HepG2 (cell line): ENCODE results near the gene IL6R. TPM values are rescaled to one million over a fixed set of nuclear protein-coding genes. Genes with fewer than 3 reads are reported as not detected.
A peak's percentile ranks its signal among the peaks of the same experiment; 100 is the strongest.

Experiments
- CREM ChIP-seq, 2 experiments: sonication (generic) in 1 of 2; formaldehyde crosslinking in 1 of 2; IDR thresholded peaks; 2 replicates each; pipeline versions ENCODE4 v1.4.0 to v1.6.1; 2016 to 2020; ENCODE audit warnings: antibody characterized with exemption in 1 of 2, mild to moderate bottlenecking in 1 of 2, missing genetic modification reagents in 1 of 2
- ELF3 ChIP-seq: IDR thresholded peaks from 2 replicates; pipeline ENCODE4 v1.6.1; 2016; ENCODE audit warnings: missing genetic modification reagents, missing compliant biosample characterization
- FOXA1 ChIP-seq, 2 experiments: fragments of 450-650 bp in 1 of 2; sonication (generic) in 1 of 2; formaldehyde crosslinking in 1 of 2; IDR thresholded peaks; 2 replicates each; pipeline versions ENCODE4 v1.4.0 to v1.6.1; 2016 to 2020; ENCODE audit warnings: missing genetic modification reagents in 1 of 2
- GPBP1L1 ChIP-seq: sonication (generic); formaldehyde crosslinking; IDR thresholded peaks from 2 replicates; pipeline ENCODE4 v1.5.0; 2020; ENCODE audit warnings: mild to moderate bottlenecking, missing genetic modification reagents
- KAT8 ChIP-seq: IDR thresholded peaks from 2 replicates; pipeline ENCODE4 v1.6.1; 2016; ENCODE audit warnings: missing genetic modification reagents, missing compliant biosample characterization
- KIAA2018 ChIP-seq: sonication (generic); formaldehyde crosslinking; IDR thresholded peaks from 2 replicates; pipeline ENCODE4 v1.5.0; 2020; ENCODE audit warnings: mild to moderate bottlenecking, missing genetic modification reagents, borderline replicate concordance
- MIER3 ChIP-seq: IDR thresholded peaks from 2 replicates; pipeline ENCODE4 v1.6.1; 2016; ENCODE audit warnings: missing compliant biosample characterization, borderline replicate concordance
- PITX1 ChIP-seq: sonication (generic); formaldehyde crosslinking; IDR thresholded peaks from 2 replicates; pipeline ENCODE4 v1.5.1; 2020; ENCODE audit warnings: mild to moderate bottlenecking, missing genetic modification reagents
- SMARCC2 ChIP-seq: fragments of 450-650 bp; IDR thresholded peaks from 2 replicates; pipeline ENCODE4 v1.6.1; 2017; ENCODE audit warnings: antibody characterized with exemption, mild to moderate bottlenecking
- SOX5 ChIP-seq: IDR thresholded peaks from 2 replicates; pipeline ENCODE4 v1.6.1; 2016; ENCODE audit warnings: borderline replicate concordance
- STAG1 ChIP-seq: sonication (generic); formaldehyde crosslinking; IDR thresholded peaks from 2 replicates; pipeline ENCODE4 v1.4.0; 2020; ENCODE audit warnings: missing genetic modification reagents
- ZNF205 ChIP-seq: IDR thresholded peaks from 2 replicates; pipeline ENCODE4 v1.6.1; 2018; ENCODE audit warnings: missing biosample characterization, missing genetic modification reagents
- ZNF331 ChIP-seq: sonication (generic); formaldehyde crosslinking; IDR thresholded peaks from 2 replicates; pipeline ENCODE4 v1.4.0; 2020; ENCODE audit warnings: missing genetic modification reagents
- ZNF607 ChIP-seq: sonication (generic); formaldehyde crosslinking; IDR thresholded peaks from 2 replicates; pipeline ENCODE4 v1.5.1; 2020; ENCODE audit warnings: missing genetic modification reagents, mild to moderate bottlenecking, borderline replicate concordance
- ZNF792 ChIP-seq: IDR thresholded peaks from 2 replicates; pipeline ENCODE4 v1.6.1; 2016
- polyA plus RNA-seq, 8 experiments: library from polyadenylated mRNA; depleted of rRNA in 3 of 8; stranded (reverse) in 7 of 8; unstranded in 1 of 8; fragments of >200 nt; fragmentation: Illumina TruSeq in 4 of 8; extraction: Trizol in 4 of 8; gene quantifications; 2 replicates each; pipeline versions ENCODE4 v1.2.1 to v1.2.3, GENCODE V29; 2011 to 2016; ENCODE audit warnings: low read depth in 4 of 8, missing spikeins in 1 of 8, mixed read lengths in 1 of 8; ENCODE audit not compliant: insufficient read depth in 1 of 8
- total RNA-seq, 5 experiments: library from RNA; depleted of rRNA; stranded (reverse); fragments of >200 nt; fragmentation: Illumina TruSeq; extraction: Trizol; gene quantifications; 2 replicates each; pipeline ENCODE4 v1.2.3, GENCODE V29; 2016; ENCODE audit warnings: low read depth in 1 of 5
- TF ChIP-seq, protein P1 (sequence below): sonication (generic); formaldehyde crosslinking; IDR thresholded peaks from 2 replicates; pipeline ENCODE4 v1.4.0; 2020; ENCODE audit warnings: low read depth, missing genetic modification reagents

Gene IL6R
- total and polyA plus RNA-seq, 2 of the 13 experiments (the other 11 are each of a cell fraction or from before 2014, with no cell fraction given), result 5.0 to 24.5 TPM

DNA sequence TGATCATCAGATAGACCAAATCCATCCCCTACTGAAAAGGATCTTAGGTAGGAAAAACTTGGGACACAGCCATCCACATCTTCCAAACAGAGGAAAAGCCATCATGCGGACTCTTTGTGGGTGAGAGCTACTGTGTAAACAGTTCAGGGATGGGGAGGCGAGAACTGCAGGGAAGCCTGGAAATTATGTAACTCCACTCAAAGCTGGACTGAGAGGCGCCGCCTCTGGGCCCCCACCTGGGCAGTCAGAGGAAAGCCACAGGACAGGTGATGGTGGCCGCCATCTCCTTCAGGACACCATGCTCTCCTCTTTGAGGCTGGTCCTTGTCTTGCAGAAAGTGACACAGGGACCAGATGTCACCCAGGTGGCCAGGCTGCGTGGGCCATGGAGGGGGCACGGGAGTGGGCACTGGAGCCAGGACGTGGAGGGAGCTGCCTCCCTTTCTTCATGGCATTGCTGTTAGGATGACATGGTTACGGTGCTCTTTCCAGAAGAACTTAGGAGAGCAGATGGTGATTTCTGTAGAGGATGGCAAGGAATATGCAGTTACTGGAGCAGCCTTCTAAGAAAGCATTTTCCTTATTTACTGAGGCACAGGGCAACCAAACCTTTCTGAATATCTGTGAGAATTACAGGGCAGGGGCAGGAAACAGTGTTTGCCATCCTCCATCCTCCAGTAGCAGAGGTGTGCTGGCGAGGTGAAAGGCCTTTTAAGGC lies 64.9 kb downstream of the IL6R start (continued):
- TF ChIP-seq GPBP1L1 (no peak), ZNF792 (CRISPR knock-in tag) (0 out of 2 replicates have a peak, but pooled peaks have one; percentile 60), KIAA2018 (CRISPR knock-in tag) (no peak), ZNF205 (CRISPR knock-in tag) (0 out of 2 replicates have a peak, but pooled peaks have one; percentile 23), SOX5 (CRISPR knock-in tag) (peak; percentile 51; the same call in 1 of the 2 replicates), STAG1 (CRISPR knock-in tag) (peak; percentile 41), ELF3 (CRISPR knock-in tag) (peak; percentile 28; the same call in 1 of the 2 replicates), PITX1 (CRISPR knock-in tag) (no peak), MIER3 (CRISPR knock-in tag) (peak; percentile 58; the same call in 1 of the 2 replicates), ZNF331 (CRISPR knock-in tag) (0 out of 2 replicates have a peak, but pooled peaks have one; percentile 30), CREM (IDR thresholded peaks at IDR 0.05) (no peak), CREM (CRISPR knock-in tag; IDR thresholded peaks at IDR 0.05) (no peak), SMARCC2 (no peak), KAT8 (peak; percentile 49; the same call in 1 of the 2 replicates), ZNF607 (0 out of 2 replicates have a peak, but pooled peaks have one; percentile 33), FOXA1 (IDR thresholded peaks at IDR 0.05) (no peak), FOXA1 (CRISPR knock-in tag; IDR thresholded peaks at IDR 0.05) (peak; percentile 46; the same call in 1 of the 2 replicates)
- TF ChIP-seq, protein P1, sequence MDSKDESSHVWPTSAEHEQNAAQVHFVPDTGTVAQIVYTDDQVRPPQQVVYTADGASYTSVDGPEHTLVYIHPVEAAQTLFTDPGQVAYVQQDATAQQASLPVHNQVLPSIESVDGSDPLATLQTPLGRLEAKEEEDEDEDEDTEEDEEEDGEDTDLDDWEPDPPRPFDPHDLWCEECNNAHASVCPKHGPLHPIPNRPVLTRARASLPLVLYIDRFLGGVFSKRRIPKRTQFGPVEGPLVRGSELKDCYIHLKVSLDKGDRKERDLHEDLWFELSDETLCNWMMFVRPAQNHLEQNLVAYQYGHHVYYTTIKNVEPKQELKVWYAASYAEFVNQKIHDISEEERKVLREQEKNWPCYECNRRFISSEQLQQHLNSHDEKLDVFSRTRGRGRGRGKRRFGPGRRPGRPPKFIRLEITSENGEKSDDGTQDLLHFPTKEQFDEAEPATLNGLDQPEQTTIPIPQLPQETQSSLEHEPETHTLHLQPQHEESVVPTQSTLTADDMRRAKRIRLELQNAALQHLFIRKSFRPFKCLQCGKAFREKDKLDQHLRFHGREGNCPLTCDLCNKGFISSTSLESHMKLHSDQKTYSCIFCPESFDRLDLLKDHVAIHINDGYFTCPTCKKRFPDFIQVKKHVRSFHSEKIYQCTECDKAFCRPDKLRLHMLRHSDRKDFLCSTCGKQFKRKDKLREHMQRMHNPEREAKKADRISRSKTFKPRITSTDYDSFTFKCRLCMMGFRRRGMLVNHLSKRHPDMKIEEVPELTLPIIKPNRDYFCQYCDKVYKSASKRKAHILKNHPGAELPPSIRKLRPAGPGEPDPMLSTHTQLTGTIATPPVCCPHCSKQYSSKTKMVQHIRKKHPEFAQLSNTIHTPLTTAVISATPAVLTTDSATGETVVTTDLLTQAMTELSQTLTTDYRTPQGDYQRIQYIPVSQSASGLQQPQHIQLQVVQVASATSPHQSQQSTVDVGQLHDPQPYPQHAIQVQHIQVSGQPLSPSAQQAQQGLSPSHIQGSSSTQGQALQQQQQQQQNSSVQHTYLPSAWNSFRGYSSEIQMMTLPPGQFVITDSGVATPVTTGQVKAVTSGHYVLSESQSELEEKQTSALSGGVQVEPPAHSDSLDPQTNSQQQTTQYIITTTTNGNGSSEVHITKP (CRISPR knock-in tag), result 0 out of 2 replicates have a peak, but pooled peaks have one; percentile 30
